Nucleus accumbens (tissue), 56 donors: ENCODE measurements around the gene TECTB.
"Not testable (repeated sequence)": the region's sequence is repeated elsewhere in the genome, so short reads cannot be mapped to it uniquely, and the experiment has no call there.

ENCODE experiments used
- DNase-seq, 56 donors: peaks; one replicate each; lab custom pipeline; 2025; lab: John Stamatoyannopoulos, UW

TECTB gene

GRCh38 chr10:112283100-112283499 is at the start of gene TECTB:
Gene TECTB (plus strand): TSS chr10:112283400. CDS start chr10:112283735, 335 bp downstream.
- no peak for DNase-seq

GRCh38 chr10:112235141-112235540 is 48.1 kb upstream of the TECTB start:
- no peak for DNase-seq

- no peak for DNase-seq
Observed at GRCh38 chr10:112235920-112236319, 47.3 kb upstream of the TECTB start.

- DNase-seq, result no peak
Observed at GRCh38 chr10:112236486-112236885, 46.7 kb upstream of the TECTB start.

- no peak for DNase-seq
Observed at GRCh38 chr10:112239347-112239746, 43.9 kb upstream of the TECTB start.

GRCh38 chr10:112240441-112240840 is 42.8 kb upstream of the TECTB start:
- no peak for DNase-seq

- no peak for DNase-seq
Observed at GRCh38 chr10:112241651-112242341, 41.4 kb upstream of the TECTB start.

- no peak for DNase-seq
Observed at GRCh38 chr10:112242769-112243168, 40.4 kb upstream of the TECTB start.

GRCh38 chr10:112243713-112244112 is 39.5 kb upstream of the TECTB start:
- DNase-seq, result no peak

GRCh38 chr10:112244197-112244596 is 39.0 kb upstream of the TECTB start:
- DNase-seq, result no peak

- no peak for DNase-seq
Observed at GRCh38 chr10:112247791-112248190, 35.4 kb upstream of the TECTB start.

GRCh38 chr10:112248584-112249295 is 34.5 kb upstream of the TECTB start:
- no peak for DNase-seq

- no peak for DNase-seq
Observed at GRCh38 chr10:112249722-112250121, 33.5 kb upstream of the TECTB start.

GRCh38 chr10:112250555-112250954 is 32.6 kb upstream of the TECTB start:
- no peak for DNase-seq

- DNase-seq, result not testable (repeated sequence)
Observed at GRCh38 chr10:112251238-112251637, 32.0 kb upstream of the TECTB start.

GRCh38 chr10:112258407-112258806 is 24.8 kb upstream of the TECTB start:
- no peak for DNase-seq

- no peak for DNase-seq
Observed at GRCh38 chr10:112259688-112260087, 23.5 kb upstream of the TECTB start.

GRCh38 chr10:112260831-112261230 is 22.4 kb upstream of the TECTB start:
- no peak for DNase-seq

- DNase-seq, result no peak
Observed at GRCh38 chr10:112261281-112261822, 21.8 kb upstream of the TECTB start.

GRCh38 chr10:112262546-112262945 is 20.7 kb upstream of the TECTB start:
- no peak for DNase-seq

- no peak for DNase-seq
Observed at GRCh38 chr10:112265745-112266144, 17.5 kb upstream of the TECTB start.

- no peak for DNase-seq
Observed at GRCh38 chr10:112269266-112269665, 13.9 kb upstream of the TECTB start.
